ENCODE results near the gene RNF19B.

The RNF19B gene

GRCh38 chr1:32915766-32916706, 48.6 kb downstream of the RNF19B start:
- TF ChIP-seq GATA3 (IDR thresholded peaks at IDR 0.05; ENCODE audit: low read depth, low read length) (no peak), GATA2 (IDR thresholded peaks at IDR 0.05; ENCODE audit: low read depth, low read length) (no peak)

- TF ChIP-seq GATA2 (IDR thresholded peaks at IDR 0.05; ENCODE audit: low read depth, low read length) (no peak), GATA3 (IDR thresholded peaks at IDR 0.05; ENCODE audit: low read depth, low read length) (no peak)
Measured at GRCh38 chr1:32910319-32910718, 54.3 kb downstream of the RNF19B start.

- TF ChIP-seq GATA3 (IDR thresholded peaks at IDR 0.05; ENCODE audit: low read depth, low read length) (no peak), GATA2 (IDR thresholded peaks at IDR 0.05; ENCODE audit: low read depth, low read length) (no peak)
Measured at GRCh38 chr1:32907435-32907834, 57.2 kb downstream of the RNF19B start.

- TF ChIP-seq GATA3 (IDR thresholded peaks at IDR 0.05; ENCODE audit: low read depth, low read length) (no peak), GATA2 (IDR thresholded peaks at IDR 0.05; ENCODE audit: low read depth, low read length) (no peak)
Measured at GRCh38 chr1:32906654-32907053, 58.0 kb downstream of the RNF19B start.

- TF ChIP-seq GATA2 (IDR thresholded peaks at IDR 0.05; ENCODE audit: low read depth, low read length): no peak
- TF ChIP-seq GATA3 (IDR thresholded peaks at IDR 0.05; ENCODE audit: low read depth, low read length): no peak
Measured at GRCh38 chr1:32904797-32905196, 59.8 kb downstream of the RNF19B start.

GRCh38 chr1:32903991-32904785, 60.4 kb downstream of the RNF19B start:
- no peak for TF ChIP-seq GATA3 (IDR thresholded peaks at IDR 0.05; ENCODE audit: low read depth, low read length)
- TF ChIP-seq GATA2 (IDR thresholded peaks at IDR 0.05; ENCODE audit: low read depth, low read length): no peak

- TF ChIP-seq GATA3 (IDR thresholded peaks at IDR 0.05; ENCODE audit: low read depth, low read length) (no peak), GATA2 (IDR thresholded peaks at IDR 0.05; ENCODE audit: low read depth, low read length) (no peak)
Measured at GRCh38 chr1:32902535-32902920, 62.1 kb downstream of the RNF19B start.

GRCh38 chr1:32901823-32902534, 62.6 kb downstream of the RNF19B start:
- TF ChIP-seq GATA2 (IDR thresholded peaks at IDR 0.05; ENCODE audit: low read depth, low read length): no peak
- no peak for TF ChIP-seq GATA3 (IDR thresholded peaks at IDR 0.05; ENCODE audit: low read depth, low read length)

GRCh38 chr1:32900956-32901822, 63.4 kb downstream of the RNF19B start, which contains the start of gene TMEM54:
TSS of gene TMEM54 (minus strand) at chr1:32901389. CDS start at chr1:32901238, 151 bp downstream.
- TF ChIP-seq GATA3 (IDR thresholded peaks at IDR 0.05; ENCODE audit: low read depth, low read length): no peak
- TF ChIP-seq GATA2 (IDR thresholded peaks at IDR 0.05; ENCODE audit: low read depth, low read length): no peak

- TF ChIP-seq GATA2 (IDR thresholded peaks at IDR 0.05; ENCODE audit: low read depth, low read length) (no peak), GATA3 (IDR thresholded peaks at IDR 0.05; ENCODE audit: low read depth, low read length) (no peak)
Measured at GRCh38 chr1:32900371-32900955, 64.1 kb downstream of the RNF19B start.

- no peak for TF ChIP-seq GATA3 (IDR thresholded peaks at IDR 0.05; ENCODE audit: low read depth, low read length)
- TF ChIP-seq GATA2 (IDR thresholded peaks at IDR 0.05; ENCODE audit: low read depth, low read length): no peak
Measured at GRCh38 chr1:32899586-32900296, 64.9 kb downstream of the RNF19B start.

- TF ChIP-seq GATA2 (IDR thresholded peaks at IDR 0.05; ENCODE audit: low read depth, low read length): no peak
- no peak for TF ChIP-seq GATA3 (IDR thresholded peaks at IDR 0.05; ENCODE audit: low read depth, low read length)
Measured at GRCh38 chr1:32898958-32899357, 65.7 kb downstream of the RNF19B start.

Data from SH-SY5Y (cell line).